ENCODE data around the gene ITGA5. TPM values are rescaled to one million over a fixed set of nuclear protein-coding genes. Genes with fewer than 3 reads are reported as not detected.
A peak's percentile ranks its signal among the peaks of the same experiment; 100 is the strongest.

ITGA5 gene
- total and polyA plus RNA-seq, 2 of the 13 experiments (the other 11 are each of a cell fraction or from before 2014, with no cell fraction given), result 0.20 to 0.40 TPM

DNA sequence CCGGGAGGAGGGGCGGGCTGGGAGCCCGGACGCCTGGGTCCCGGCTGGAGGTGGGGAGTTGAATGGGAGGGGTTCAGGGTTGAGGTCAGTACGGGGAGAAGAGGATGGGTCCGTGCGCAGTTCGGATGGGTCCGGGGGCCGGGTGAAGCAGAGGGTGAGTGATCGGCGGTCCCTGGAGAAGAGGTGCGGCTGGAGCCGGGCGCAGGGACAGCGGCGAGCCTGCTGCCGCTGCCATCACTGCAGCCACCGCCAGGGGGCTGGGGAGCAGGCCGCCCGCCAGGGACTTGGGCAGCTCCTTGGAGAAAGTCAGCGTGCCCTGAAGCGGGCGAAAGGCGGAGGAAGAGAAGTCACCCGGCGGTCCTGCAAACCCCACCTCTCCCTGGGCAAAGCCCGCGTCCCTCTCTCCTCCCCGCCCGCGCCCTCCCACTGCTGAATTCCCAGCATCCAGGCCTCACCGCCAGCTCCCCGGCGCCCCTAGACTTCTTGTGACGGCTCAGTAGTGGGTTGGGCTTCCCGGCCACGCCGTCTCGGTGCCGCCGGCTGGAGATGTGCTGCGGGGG, 48.8 kb downstream of the ITGA5 start:
- 80% methylated on average over 43 of the region's 44 CpGs for WGBS (ENCODE audit: low lambda C conversion rate)
- in situ Hi-C loops (cut with HindIII; ENCODE audit: extremely low pct_ligation_motif_present, low pct_unique_long_range_greater_than_20kb) (loop anchor here (10.0 kb wide), 1 partner anchor 375 kb away; no protein-coding TSS in a partner anchor), intact Hi-C loops (cut with micrococcal nuclease; ENCODE audit: unreplicated experiment) (no loop called here)
- BruUV-seq (replicated peaks), result no TSS peak
- Histone ChIP-seq H3K27ac (ENCODE audit: extremely low read length, insufficient read depth, low read length) (no peak overlapping the region), H3K4me1 (ENCODE audit: insufficient read depth, low read length) (peaks cover 21% of the 10 kb centered on the region), H3K9me3 (ENCODE audit: low read length) (no peaks in the 10 kb centered on the region), H3K4me3 (replicated peaks in 1 of 3; ENCODE audit: insufficient read depth in 1 of 3, low read depth in 2 of 3, low read length in 3 of 3) (no peak overlapping the region), H4K20me1 (ENCODE audit: insufficient read depth, low read length) (no peaks in the 10 kb centered on the region), H3K4me2 (ENCODE audit: low read depth, low read length) (no peak overlapping the region), H3K27me3 (ENCODE audit: control insufficient read depth in 1 of 2, insufficient read depth in 2 of 2, low read length in 2 of 2) (peaks cover 1 to 12% of the 10 kb centered on the region in 2 experiments; a peak in 2 of 5 replicates), H2AFZ (ENCODE audit: low read length) (no peak overlapping the region), H3K79me2 (ENCODE audit: insufficient read depth, low read length) (no peaks in the 10 kb centered on the region), H3K36me3 (replicated peaks in 1 of 2; ENCODE audit: control insufficient read depth in 1 of 2, insufficient read depth in 2 of 2, low read length in 2 of 2) (no peaks in the 10 kb centered on the region), H3K9ac (ENCODE audit: insufficient read depth, low read depth, low read length) (no peak overlapping the region)
- CTCF ChIA-PET (ENCODE audit: low intra/inter-chr PET ratio, low total read pairs), result interaction anchor here (3.9 kb wide), 1 partner anchor 9 kb away, joined by 27 read pairs; no protein-coding TSS in a partner anchor
- ATAC-seq (peak; percentile 28; the same call in 2 of the 3 replicates), FAIRE-seq (no peak), DNase-seq (ENCODE audit: low spot score) (no peak)
- POLR2A ChIA-PET, result interaction anchor here (0.7 kb wide), 1 partner anchor 9 kb away, joined by 4 read pairs; no protein-coding TSS in a partner anchor
- TF ChIP-seq SRF (IDR thresholded peaks at IDR 0.05; ENCODE audit: low read depth, low read length) (no peak), ZNF720 (CRISPR knock-in tag; IDR thresholded peaks at IDR 0.05) (no peak), TP53 (CRISPR knock-in tag; conservative IDR thresholded peaks at IDR 0.05) (no peak), TAF1 (CRISPR knock-in tag; IDR thresholded peaks at IDR 0.05) (no peak), HNRNPK (IDR thresholded peaks at IDR 0.05; ENCODE audit: low read depth, low read length, poor library complexity, severe bottlenecking) (peak; percentile 44), XRCC5 (optimal IDR thresholded peaks at IDR 0.05; ENCODE audit: low read length) (peak; percentile 48)
- TF ChIP-seq, protein P1, sequence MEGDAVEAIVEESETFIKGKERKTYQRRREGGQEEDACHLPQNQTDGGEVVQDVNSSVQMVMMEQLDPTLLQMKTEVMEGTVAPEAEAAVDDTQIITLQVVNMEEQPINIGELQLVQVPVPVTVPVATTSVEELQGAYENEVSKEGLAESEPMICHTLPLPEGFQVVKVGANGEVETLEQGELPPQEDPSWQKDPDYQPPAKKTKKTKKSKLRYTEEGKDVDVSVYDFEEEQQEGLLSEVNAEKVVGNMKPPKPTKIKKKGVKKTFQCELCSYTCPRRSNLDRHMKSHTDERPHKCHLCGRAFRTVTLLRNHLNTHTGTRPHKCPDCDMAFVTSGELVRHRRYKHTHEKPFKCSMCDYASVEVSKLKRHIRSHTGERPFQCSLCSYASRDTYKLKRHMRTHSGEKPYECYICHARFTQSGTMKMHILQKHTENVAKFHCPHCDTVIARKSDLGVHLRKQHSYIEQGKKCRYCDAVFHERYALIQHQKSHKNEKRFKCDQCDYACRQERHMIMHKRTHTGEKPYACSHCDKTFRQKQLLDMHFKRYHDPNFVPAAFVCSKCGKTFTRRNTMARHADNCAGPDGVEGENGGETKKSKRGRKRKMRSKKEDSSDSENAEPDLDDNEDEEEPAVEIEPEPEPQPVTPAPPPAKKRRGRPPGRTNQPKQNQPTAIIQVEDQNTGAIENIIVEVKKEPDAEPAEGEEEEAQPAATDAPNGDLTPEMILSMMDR (CRISPR knock-in tag; IDR thresholded peaks at IDR 0.05), result peak; percentile 46
- TF ChIP-seq, protein P2, sequence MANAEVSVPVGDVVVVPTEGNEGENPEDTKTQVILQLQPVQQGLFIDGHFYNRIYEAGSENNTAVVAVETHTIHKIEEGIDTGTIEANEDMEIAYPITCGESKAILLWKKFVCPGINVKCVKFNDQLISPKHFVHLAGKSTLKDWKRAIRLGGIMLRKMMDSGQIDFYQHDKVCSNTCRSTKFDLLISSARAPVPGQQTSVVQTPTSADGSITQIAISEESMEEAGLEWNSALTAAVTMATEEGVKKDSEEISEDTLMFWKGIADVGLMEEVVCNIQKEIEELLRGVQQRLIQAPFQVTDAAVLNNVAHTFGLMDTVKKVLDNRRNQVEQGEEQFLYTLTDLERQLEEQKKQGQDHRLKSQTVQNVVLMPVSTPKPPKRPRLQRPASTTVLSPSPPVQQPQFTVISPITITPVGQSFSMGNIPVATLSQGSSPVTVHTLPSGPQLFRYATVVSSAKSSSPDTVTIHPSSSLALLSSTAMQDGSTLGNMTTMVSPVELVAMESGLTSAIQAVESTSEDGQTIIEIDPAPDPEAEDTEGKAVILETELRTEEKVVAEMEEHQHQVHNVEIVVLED (CRISPR knock-in tag; IDR thresholded peaks at IDR 0.05; ENCODE audit: borderline replicate concordance), result no peak
- TF ChIP-seq, protein P3, sequence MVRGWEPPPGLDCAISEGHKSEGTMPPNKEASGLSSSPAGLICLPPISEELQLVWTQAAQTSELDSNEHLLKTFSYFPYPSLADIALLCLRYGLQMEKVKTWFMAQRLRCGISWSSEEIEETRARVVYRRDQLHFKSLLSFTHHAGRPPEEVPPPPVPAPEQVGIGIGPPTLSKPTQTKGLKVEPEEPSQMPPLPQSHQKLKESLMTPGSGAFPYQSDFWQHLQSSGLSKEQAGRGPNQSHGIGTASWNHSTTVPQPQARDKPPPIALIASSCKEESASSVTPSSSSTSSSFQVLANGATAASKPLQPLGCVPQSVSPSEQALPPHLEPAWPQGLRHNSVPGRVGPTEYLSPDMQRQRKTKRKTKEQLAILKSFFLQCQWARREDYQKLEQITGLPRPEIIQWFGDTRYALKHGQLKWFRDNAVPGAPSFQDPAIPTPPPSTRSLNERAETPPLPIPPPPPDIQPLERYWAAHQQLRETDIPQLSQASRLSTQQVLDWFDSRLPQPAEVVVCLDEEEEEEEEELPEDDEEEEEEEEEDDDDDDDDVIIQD (CRISPR knock-in tag; IDR thresholded peaks at IDR 0.05; ENCODE audit: low read depth), result no peak
- TF ChIP-seq, protein P4, sequence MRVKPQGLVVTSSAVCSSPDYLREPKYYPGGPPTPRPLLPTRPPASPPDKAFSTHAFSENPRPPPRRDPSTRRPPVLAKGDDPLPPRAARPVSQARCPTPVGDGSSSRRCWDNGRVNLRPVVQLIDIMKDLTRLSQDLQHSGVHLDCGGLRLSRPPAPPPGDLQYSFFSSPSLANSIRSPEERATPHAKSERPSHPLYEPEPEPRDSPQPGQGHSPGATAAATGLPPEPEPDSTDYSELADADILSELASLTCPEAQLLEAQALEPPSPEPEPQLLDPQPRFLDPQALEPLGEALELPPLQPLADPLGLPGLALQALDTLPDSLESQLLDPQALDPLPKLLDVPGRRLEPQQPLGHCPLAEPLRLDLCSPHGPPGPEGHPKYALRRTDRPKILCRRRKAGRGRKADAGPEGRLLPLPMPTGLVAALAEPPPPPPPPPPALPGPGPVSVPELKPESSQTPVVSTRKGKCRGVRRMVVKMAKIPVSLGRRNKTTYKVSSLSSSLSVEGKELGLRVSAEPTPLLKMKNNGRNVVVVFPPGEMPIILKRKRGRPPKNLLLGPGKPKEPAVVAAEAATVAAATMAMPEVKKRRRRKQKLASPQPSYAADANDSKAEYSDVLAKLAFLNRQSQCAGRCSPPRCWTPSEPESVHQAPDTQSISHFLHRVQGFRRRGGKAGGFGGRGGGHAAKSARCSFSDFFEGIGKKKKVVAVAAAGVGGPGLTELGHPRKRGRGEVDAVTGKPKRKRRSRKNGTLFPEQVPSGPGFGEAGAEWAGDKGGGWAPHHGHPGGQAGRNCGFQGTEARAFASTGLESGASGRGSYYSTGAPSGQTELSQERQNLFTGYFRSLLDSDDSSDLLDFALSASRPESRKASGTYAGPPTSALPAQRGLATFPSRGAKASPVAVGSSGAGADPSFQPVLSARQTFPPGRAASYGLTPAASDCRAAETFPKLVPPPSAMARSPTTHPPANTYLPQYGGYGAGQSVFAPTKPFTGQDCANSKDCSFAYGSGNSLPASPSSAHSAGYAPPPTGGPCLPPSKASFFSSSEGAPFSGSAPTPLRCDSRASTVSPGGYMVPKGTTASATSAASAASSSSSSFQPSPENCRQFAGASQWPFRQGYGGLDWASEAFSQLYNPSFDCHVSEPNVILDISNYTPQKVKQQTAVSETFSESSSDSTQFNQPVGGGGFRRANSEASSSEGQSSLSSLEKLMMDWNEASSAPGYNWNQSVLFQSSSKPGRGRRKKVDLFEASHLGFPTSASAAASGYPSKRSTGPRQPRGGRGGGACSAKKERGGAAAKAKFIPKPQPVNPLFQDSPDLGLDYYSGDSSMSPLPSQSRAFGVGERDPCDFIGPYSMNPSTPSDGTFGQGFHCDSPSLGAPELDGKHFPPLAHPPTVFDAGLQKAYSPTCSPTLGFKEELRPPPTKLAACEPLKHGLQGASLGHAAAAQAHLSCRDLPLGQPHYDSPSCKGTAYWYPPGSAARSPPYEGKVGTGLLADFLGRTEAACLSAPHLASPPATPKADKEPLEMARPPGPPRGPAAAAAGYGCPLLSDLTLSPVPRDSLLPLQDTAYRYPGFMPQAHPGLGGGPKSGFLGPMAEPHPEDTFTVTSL (CRISPR knock-in tag; IDR thresholded peaks at IDR 0.05; ENCODE audit: borderline replicate concordance), result no peak
- TF ChIP-seq, protein P5, sequence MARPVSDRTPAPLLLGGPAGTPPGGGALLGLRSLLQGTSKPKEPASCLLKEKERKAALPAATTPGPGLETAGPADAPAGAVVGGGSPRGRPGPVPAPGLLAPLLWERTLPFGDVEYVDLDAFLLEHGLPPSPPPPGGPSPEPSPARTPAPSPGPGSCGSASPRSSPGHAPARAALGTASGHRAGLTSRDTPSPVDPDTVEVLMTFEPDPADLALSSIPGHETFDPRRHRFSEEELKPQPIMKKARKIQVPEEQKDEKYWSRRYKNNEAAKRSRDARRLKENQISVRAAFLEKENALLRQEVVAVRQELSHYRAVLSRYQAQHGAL (CRISPR knock-in tag; IDR thresholded peaks at IDR 0.05; ENCODE audit: not compliant biosample characterization), result no peak
